Astrocyte of the hippocampus (primary cell): ENCODE measurements around the gene ABI2.
"Not testable (repeated sequence)": the region's sequence is repeated elsewhere in the genome, so short reads cannot be mapped to it uniquely, and the experiment has no call there.

Experiments
- DNase-seq: peaks from one replicate; pipeline ENCODE4 v3.0.0; 2011; ENCODE audit warnings: low read depth, low spot score

The ABI2 gene

GRCh38 chr2:203354966-203355365 is 26.8 kb downstream of the ABI2 start:
- DNase-seq = no peak

DNA sequence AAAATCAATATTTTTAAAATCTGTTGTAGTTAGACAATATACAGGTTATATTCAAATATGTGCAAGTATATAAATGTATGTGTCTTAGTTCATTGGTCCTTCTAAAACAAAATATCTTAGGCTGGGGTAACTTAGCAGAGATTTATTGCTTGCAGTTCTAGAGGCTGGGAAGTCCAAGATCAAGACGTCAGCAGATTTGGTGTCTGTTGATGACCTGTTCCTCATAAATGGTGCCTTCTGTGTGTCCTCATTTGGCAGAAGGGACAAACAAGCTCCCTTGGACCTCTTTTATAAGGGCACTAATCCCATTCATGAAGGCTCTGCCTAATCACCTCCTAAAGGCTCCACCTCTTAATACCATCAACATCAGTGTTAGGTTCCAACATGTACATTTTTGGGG is 31.3 kb downstream of the ABI2 start:
- DNase-seq = no peak

GRCh38 chr2:203360833-203361430 is 32.7 kb downstream of the ABI2 start:
- DNase-seq = no peak

- no peak for DNase-seq
Observed at GRCh38 chr2:203361495-203361894, 33.3 kb downstream of the ABI2 start.

GRCh38 chr2:203361922-203362321 is 33.7 kb downstream of the ABI2 start:
- peak; percentile 32 for DNase-seq

DNA sequence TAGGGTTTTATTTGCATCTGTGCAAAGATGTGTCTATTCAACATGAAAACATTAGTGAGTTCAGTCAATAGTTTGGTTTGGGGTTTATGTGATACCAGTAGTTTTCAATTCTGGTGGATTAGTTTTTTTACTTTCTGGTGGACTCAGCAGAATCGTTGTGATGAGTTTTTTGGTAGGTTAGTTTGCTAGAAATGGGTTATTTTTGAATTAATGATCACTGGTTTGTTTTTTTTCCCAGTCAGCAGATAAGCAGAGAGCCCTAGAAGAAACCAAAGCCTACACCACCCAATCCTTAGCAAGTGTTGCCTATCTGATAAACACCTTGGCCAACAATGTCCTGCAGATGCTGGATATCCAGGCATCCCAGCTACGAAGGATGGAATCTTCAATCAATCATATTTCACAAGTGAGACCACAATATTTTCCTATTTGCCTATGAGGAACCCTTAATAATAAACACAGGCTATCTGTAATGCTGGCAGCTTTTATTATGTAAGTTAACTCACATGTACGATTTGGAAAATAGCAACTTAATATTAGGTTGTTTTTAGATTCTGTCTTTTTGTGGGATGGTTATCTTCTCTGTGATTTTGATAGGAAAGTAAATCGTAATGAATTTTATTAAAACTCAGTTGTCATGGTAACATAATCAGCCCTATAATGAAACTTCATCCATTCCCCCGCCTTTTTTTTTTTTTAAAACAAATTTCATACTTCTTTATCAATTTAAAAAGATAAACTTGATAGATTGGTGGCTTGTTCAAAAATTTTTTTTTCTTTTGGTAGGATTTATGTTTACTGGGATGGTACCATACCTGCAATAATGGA is 38.7 kb downstream of the ABI2 start:
- no peak for DNase-seq

- DNase-seq = not testable (repeated sequence)
Observed at GRCh38 chr2:203372706-203373105, 44.5 kb downstream of the ABI2 start.

GRCh38 chr2:203376173-203376572 is 48.0 kb downstream of the ABI2 start:
- DNase-seq = no peak

DNA sequence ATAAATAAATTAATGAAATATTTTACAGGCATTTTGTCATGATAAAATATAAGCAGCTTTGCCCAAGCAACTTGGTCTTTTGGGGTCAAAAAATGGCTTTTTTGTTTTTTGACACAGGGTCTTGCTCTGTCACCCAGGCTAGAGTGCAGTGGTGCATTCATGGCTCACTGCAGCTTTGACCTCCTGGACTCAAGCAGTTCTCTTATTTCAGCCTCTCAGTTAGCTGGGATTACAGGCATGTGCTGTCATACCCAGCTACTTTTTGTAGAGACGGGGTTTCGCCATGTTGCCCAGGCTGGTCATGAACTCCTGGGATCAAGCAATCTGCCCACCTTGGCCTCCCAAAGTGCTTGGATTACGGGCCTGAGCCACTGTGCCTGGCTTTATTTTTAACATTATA is 51.0 kb downstream of the ABI2 start:
- DNase-seq = no peak

GRCh38 chr2:203383038-203383437 is 54.8 kb downstream of the ABI2 start:
- no peak for DNase-seq

- DNase-seq = not testable (repeated sequence)
Observed at GRCh38 chr2:203388153-203388552, 60.0 kb downstream of the ABI2 start.

- no peak for DNase-seq
Observed at GRCh38 chr2:203394519-203395227, 66.5 kb downstream of the ABI2 start.

DNA sequence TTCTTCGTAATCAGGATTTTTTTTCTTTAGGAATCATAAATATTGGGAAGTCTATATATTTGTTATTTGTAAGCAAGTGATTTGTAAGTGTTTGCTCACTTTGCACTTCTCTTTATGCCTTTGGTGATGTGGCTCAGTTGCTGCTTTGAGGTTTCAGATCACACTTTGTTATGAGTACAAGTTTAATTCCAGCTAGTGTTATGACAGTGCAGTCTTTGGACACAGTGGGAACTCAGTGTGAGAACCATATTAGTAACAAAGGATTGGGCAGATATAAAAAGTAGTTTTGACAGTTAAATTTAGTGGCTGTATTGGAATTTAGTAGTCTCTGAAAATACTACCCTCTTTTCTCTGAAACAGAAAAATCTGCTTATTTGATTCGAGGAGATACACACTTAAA is 67.7 kb downstream of the ABI2 start:
- no peak for DNase-seq

- DNase-seq = no peak
Observed at GRCh38 chr2:203396667-203397066, 68.5 kb downstream of the ABI2 start.

- no peak for DNase-seq
Observed at GRCh38 chr2:203399031-203399430, 70.8 kb downstream of the ABI2 start.

DNA sequence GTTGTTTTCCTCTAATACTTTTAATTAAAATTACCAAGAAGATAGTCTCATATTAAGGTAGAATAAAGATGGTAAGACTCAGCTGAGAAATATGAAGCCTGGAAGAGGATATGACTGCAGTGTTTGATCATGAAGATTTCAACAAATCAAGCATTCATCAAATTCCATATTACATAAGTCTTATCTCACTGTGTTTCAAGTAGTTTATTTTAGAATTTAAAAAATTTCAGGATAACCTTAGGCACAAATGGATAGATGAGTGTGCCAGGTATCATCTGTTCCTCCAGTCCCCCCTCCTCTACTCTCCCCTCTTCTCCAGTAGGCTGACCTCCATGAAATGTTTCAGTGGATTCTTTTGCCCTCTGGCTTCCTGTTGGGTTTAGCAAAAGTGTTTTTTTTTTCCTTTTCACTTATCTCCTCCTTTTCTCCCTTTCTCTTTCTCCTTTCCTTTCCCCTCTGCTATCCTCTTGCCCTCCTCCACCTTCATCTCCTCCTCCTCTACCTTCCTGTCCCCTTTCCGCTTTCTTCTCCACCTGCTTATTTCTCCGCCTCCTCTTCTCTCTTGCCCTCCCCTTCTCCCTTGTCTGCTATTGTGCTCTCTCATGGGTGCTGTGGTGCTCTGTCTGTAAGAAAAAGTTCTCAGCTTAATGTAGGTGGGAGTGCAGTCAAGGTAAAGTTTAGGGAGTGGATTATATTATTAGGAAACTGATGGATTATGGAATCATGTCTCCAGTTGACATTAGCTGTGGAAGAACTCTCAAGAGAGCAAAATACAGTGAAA is 72.8 kb downstream of the ABI2 start:
- DNase-seq = no peak

DNA sequence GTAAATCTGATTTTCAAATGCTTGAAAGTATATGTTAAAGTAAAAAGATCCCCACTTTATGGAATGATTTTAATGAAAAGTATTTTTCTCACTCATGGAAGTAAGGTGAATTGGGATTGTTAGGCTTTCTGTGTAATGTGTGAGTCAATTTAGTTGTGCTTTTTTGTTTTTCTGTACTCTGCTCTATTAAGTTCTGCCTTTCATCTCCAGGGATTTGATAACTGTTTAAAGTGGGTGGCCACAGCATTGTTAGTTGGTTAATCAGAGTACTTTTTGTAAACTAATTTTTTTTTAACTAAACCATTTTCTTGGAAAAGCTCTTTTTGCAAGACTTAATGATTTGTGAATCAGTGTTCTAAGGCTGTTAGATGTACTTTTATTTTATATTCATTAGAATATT is 76.8 kb downstream of the ABI2 start:
- DNase-seq = peak; percentile 59

- no peak for DNase-seq
Observed at GRCh38 chr2:203407496-203407895, 79.3 kb downstream of the ABI2 start.

GRCh38 chr2:203412546-203413331 is 84.5 kb downstream of the ABI2 start:
- no peak for DNase-seq

DNA sequence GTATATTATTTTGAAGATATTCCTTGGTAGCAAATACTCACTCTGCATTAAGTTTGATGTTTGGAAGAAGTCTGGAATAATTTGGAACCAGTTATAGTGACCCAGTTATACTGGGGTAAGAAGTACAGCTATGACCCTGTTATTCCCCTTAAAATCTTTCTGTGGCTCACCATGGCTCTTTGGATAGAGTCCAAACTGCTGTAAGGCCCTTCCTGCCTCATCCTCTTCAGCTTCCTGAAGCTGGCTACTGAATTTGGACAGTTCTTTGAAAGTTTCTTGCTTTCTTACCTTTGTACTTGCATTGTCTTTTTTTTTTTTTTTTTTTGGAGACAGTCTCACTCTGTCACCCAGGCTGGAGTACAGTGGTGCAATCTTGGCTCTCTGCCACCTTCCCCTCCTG is 85.6 kb downstream of the ABI2 start:
- DNase-seq = no peak

- peak; percentile 89 for DNase-seq
Observed at GRCh38 chr2:203418271-203418670, 90.1 kb downstream of the ABI2 start.
